Neuronal stem cell (in vitro differentiated cells): ENCODE measurements around the gene MEGF9.

Experiments
- DNase-seq: peaks from one replicate; pipeline ENCODE4 v3.0.0-alpha.2; 2013; ENCODE audit warnings: low spot score
- H2AFZ ChIP-seq: one replicate; pipeline ENCODE4 v1.6.1; 2013; ENCODE audit warnings: mild to moderate bottlenecking, low read length, inconsistent platforms
- H2AK5ac ChIP-seq: 2 replicates; pipeline ENCODE4 v1.6.1; 2013; ENCODE audit warnings: low read depth, mild to moderate bottlenecking, inconsistent platforms, low read length, moderate library complexity, mixed read lengths
- H2BK120ac ChIP-seq: 2 replicates; pipeline ENCODE4 v1.6.1; 2013; ENCODE audit warnings: low read depth, mild to moderate bottlenecking, inconsistent platforms, low read length, moderate library complexity, mixed read lengths
- H2BK12ac ChIP-seq: one replicate; pipeline ENCODE4 v1.6.1; 2013; ENCODE audit warnings: low read length, inconsistent platforms
- H2BK15ac ChIP-seq: 2 replicates; pipeline ENCODE4 v1.6.1; 2013; ENCODE audit warnings: mild to moderate bottlenecking, low read length, inconsistent platforms, mixed read lengths
- H2BK5ac ChIP-seq: one replicate; pipeline ENCODE4 v1.6.1; 2013; ENCODE audit warnings: inconsistent platforms, mild to moderate bottlenecking, low read length, moderate library complexity
- H3K14ac ChIP-seq: one replicate; pipeline ENCODE4 v1.6.1; 2013; ENCODE audit warnings: low read length, inconsistent platforms
- H3K18ac ChIP-seq: 2 replicates; pipeline ENCODE4 v1.6.1; 2013; ENCODE audit warnings: low read length, inconsistent platforms
- H3K23ac ChIP-seq: 2 replicates; pipeline ENCODE4 v1.6.1; 2013; ENCODE audit warnings: low read depth, mild to moderate bottlenecking, mixed read lengths, low read length, inconsistent platforms; ENCODE audit not compliant: poor library complexity
- H3K27ac ChIP-seq: replicated peaks from 3 replicates; pipeline ENCODE4 v1.5.1; 2013; ENCODE audit warnings: low read length, inconsistent platforms
- H3K27me3 ChIP-seq, 3 experiments: 2 replicates each; pipeline ENCODE4 v1.6.1; 2013; ENCODE audit warnings: low read length in 3 of 3, mild to moderate bottlenecking in 2 of 3, inconsistent platforms in 1 of 3, low read depth in 1 of 3, mixed read lengths in 1 of 3, moderate library complexity in 1 of 3; ENCODE audit not compliant: control insufficient read depth in 3 of 3, insufficient read depth in 3 of 3
- H3K36me3 ChIP-seq, 2 donors: replicated peaks in 1 of 2; 2 replicates each; pipeline ENCODE4 v1.6.1; 2013; ENCODE audit warnings: low read length in 2 of 2; ENCODE audit not compliant: control insufficient read depth in 2 of 2, insufficient read depth in 2 of 2
- H3K4ac ChIP-seq: 2 replicates; pipeline ENCODE4 v1.6.1; 2013; ENCODE audit warnings: inconsistent platforms, mild to moderate bottlenecking, low read length, moderate library complexity
- H3K4me1 ChIP-seq, 2 donors: 1 replicate in 1 of 2; 2 replicates in 1 of 2; pipeline ENCODE4 v1.6.1; 2013; ENCODE audit warnings: low read length in 2 of 2, low read depth in 1 of 2; ENCODE audit not compliant: control insufficient read depth in 2 of 2, insufficient read depth in 1 of 2
- H3K4me2 ChIP-seq: one replicate; pipeline ENCODE4 v1.6.1; 2013; ENCODE audit warnings: mild to moderate bottlenecking, low read length, inconsistent platforms; ENCODE audit not compliant: insufficient read depth, poor library complexity, severe bottlenecking
- H3K4me3 ChIP-seq, 2 donors: 2 replicates each; pipeline ENCODE4 v1.5.1; 2013; ENCODE audit warnings: low read length in 2 of 2, mild to moderate bottlenecking in 2 of 2, inconsistent platforms in 1 of 2, moderate library complexity in 1 of 2
- H3K79me1 ChIP-seq: one replicate; pipeline ENCODE4 v1.6.1; 2013; ENCODE audit warnings: low read depth, mild to moderate bottlenecking, inconsistent platforms, low read length, moderate library complexity
- H3K9ac ChIP-seq: one replicate; pipeline ENCODE4 v1.6.1; 2013; ENCODE audit warnings: mild to moderate bottlenecking, low read depth, low read length, inconsistent platforms; ENCODE audit not compliant: poor library complexity
- H3K9me3 ChIP-seq, 2 donors: replicated peaks in 1 of 2; 2 replicates each; pipeline versions ENCODE3 to v1.6.1; 2013; ENCODE audit warnings: low read length in 2 of 2, mild to moderate bottlenecking in 2 of 2, inconsistent platforms in 1 of 2, low read depth in 1 of 2, mixed read lengths in 1 of 2, moderate library complexity in 1 of 2; ENCODE audit not compliant: control insufficient read depth in 2 of 2, insufficient read depth in 1 of 2
- H4K8ac ChIP-seq: one replicate; pipeline ENCODE4 v1.6.1; 2013; ENCODE audit warnings: low read depth, mild to moderate bottlenecking, inconsistent platforms, low read length, moderate library complexity
- H4K91ac ChIP-seq: one replicate; pipeline ENCODE4 v1.6.1; 2013; ENCODE audit warnings: low read length, low read depth, mild to moderate bottlenecking, inconsistent platforms; ENCODE audit not compliant: poor library complexity
- WGBS, 2 donors: extraction: QIAGEN DNeasy Blood & Tissue Kit; methylation state at CpG; one replicate each; pipeline ENCODE4 v1.1.7; 2013; ENCODE audit warnings: missing lambda C conversion rate in 2 of 2, mixed read lengths in 1 of 2; ENCODE audit not compliant: insufficient read length in 2 of 2, insufficient replicate concordance in 1 of 2; ENCODE audit errors: extremely low coverage in 2 of 2; 5-methylcytosine and 5-hydroxymethylcytosine counted together

Gene MEGF9

DNA sequence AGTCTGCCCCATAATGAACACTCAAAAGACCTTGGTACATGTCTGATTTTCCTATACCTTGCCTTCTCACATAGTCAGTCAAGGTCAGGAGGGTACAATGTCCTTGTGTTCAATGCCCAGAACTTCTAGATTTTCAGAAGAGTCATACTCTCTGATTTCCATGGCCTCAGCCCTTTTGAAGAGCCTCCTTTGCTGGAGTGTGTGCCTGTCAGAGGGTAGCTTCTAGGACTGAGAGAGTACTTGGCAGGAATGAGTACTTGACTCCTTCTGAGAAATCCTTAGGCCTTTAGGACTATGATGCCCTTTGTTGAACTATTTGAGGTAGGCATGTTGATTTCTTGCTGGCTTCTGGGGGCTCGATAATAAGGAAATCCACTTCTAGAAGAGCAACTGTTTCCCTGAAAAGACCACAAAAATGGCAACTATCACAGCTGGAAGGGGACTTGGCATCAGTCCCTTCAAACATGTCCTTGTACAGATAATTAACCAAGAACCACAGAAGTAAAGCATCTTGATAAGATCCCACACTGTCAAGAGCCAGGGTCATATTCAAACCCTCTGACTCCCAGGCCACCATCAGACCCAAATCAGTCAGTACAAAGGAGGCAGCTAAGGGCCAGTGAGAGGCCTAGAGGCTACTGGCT, 10.6 kb upstream of the MEGF9 start:
- H2BK12ac ChIP-seq: no peak overlapping the region
- no peak for DNase-seq
- H3K14ac ChIP-seq: no peak overlapping the region
- no peak overlapping the region for H4K91ac ChIP-seq
- H3K27me3 ChIP-seq: no peaks in the 10 kb centered on the region
- no peaks in the 10 kb centered on the region for H3K79me1 ChIP-seq
- H3K9ac ChIP-seq: no peak overlapping the region
- H2BK5ac ChIP-seq: no peak overlapping the region
- H2BK15ac ChIP-seq: no peak overlapping the region
- H3K4ac ChIP-seq: no peak overlapping the region
- H3K36me3 ChIP-seq: no peaks in the 10 kb centered on the region
- no peak overlapping the region for H3K18ac ChIP-seq
- H3K23ac ChIP-seq: no peak overlapping the region
- no peak overlapping the region for H3K4me3 ChIP-seq
- H2AK5ac ChIP-seq: no peak overlapping the region
- H3K4me1 ChIP-seq: peaks cover 0 to 4% of the 10 kb centered on the region in 2 donors
- no peak overlapping the region for H4K8ac ChIP-seq
- no peak overlapping the region for H2BK120ac ChIP-seq
- no peak overlapping the region for H3K27ac ChIP-seq
- H2AFZ ChIP-seq: no peak overlapping the region
- no peak overlapping the region for H3K4me2 ChIP-seq
- no peaks in the 10 kb centered on the region for H3K9me3 ChIP-seq
- WGBS, 2 donors: no CpG with 5 or more reads among the region's 1 CpG

DNA sequence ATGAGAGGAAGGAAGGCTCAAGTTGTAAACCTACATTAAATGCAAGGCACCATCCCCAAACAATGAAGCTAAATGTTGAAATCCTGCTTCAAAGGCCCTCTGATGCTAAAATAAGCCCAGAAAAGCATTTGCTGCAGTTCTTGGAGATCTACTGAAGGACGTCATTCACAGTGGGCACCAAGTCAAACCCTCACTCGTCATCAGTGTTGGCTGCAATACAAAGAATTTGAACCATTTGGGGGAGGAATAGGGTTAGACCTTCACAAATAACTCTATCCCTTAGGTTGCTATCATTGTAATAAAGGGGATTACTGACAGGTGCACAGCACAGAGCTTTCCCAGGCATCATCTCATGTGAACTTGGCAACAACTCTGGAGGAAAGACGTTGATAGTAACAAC, 9.3 kb upstream of the MEGF9 start:
- Histone ChIP-seq H3K27ac (no peak overlapping the region), H3K9ac (no peak overlapping the region), H3K4ac (no peak overlapping the region), H2BK5ac (no peak overlapping the region), H3K4me2 (no peak overlapping the region), H3K79me1 (no peaks in the 10 kb centered on the region), H2AK5ac (no peak overlapping the region), H3K4me1 (no peaks in the 10 kb centered on the region), H3K36me3 (no peaks in the 10 kb centered on the region), H2AFZ (no peak overlapping the region), H3K23ac (no peak overlapping the region), H4K8ac (no peak overlapping the region), H2BK120ac (no peak overlapping the region), H4K91ac (no peak overlapping the region), H3K4me3 (no peak overlapping the region), H2BK12ac (no peak overlapping the region), H3K9me3 (no peaks in the 10 kb centered on the region), H3K27me3 (no peaks in the 10 kb centered on the region), H3K14ac (no peak overlapping the region), H3K18ac (no peak overlapping the region), H2BK15ac (no peak overlapping the region)
- DNase-seq: no peak
- WGBS, 2 donors: no CpG with 5 or more reads among the region's 3 CpGs

DNA sequence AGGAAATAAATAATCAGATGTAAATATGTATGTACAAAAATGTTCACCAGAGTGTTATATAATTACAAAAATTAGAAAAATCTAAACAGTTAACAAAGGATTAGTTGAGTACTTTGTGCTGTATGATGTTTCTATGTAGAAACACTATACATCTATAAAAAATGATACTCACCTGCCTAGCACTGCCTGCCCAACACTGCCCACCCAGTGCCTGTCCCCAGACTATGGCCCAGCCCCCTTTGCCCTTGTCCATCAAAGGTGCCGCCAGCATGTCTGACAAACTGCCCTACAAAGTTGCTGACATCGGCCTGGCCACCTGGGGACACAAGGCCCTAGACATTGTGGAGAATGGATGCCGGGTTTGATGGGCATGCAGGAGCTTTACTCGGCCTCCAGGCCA, 6.1 kb upstream of the MEGF9 start:
- Histone ChIP-seq H3K4me3 (no peak overlapping the region), H3K9me3 (no peaks in the 10 kb centered on the region)

DNA sequence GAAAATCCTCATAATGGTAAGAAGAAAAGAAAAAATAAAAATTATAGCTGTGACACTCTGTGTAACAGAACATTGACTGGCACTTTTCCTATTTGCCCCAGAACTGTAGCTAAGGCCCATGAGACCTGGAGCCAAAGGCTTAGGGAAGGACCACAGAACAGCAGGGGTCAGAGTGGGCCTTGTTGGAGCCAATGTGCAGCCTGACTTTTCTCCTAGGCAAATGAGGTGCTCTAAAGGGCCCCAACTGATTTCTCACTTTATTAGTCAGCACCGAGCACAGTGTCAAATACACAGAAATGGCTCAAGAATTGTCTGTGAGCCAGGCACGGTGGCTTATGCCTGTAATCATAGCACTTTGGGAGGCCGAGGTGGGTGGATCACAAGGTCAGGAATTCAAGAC, 4.0 kb upstream of the MEGF9 start:
- no peak overlapping the region for H4K8ac ChIP-seq
- H3K9ac ChIP-seq: no peak overlapping the region
- no CpG with 5 or more reads among the region's 3 CpGs for WGBS, 2 donors
- H2BK5ac ChIP-seq: no peak overlapping the region
- H2AK5ac ChIP-seq: no peak overlapping the region
- H3K9me3 ChIP-seq: peaks cover 0 to 2% of the 10 kb centered on the region in 2 donors
- no peak for DNase-seq
- H3K4me2 ChIP-seq: no peak overlapping the region
- H3K79me1 ChIP-seq: peaks cover 8% of the 10 kb centered on the region
- peaks cover 9 to 13% of the 10 kb centered on the region in 2 donors for H3K4me1 ChIP-seq
- no peak overlapping the region for H3K27ac ChIP-seq
- H2BK120ac ChIP-seq: no peak overlapping the region
- no peak overlapping the region for H3K4me3 ChIP-seq
- no peak overlapping the region for H3K23ac ChIP-seq
- H3K36me3 ChIP-seq: no peaks in the 10 kb centered on the region
- no peak overlapping the region for H2BK12ac ChIP-seq
- H3K18ac ChIP-seq: no peak overlapping the region
- H3K27me3 ChIP-seq: no peaks in the 10 kb centered on the region
- no peak overlapping the region for H3K4ac ChIP-seq
- no peak overlapping the region for H2AFZ ChIP-seq
- no peak overlapping the region for H4K91ac ChIP-seq
- H3K14ac ChIP-seq: no peak overlapping the region
- no peak overlapping the region for H2BK15ac ChIP-seq

More for the DNA sequence above, 6.1 kb upstream of the MEGF9 start:
- Histone ChIP-seq H3K27ac (no peak overlapping the region), H3K27me3 (no peaks in the 10 kb centered on the region), H2BK5ac (peak overlapping the region; percentile 11), H3K9ac (no peak overlapping the region), H2BK15ac (no peak overlapping the region), H3K4me1 (peaks cover 4 to 6% of the 10 kb centered on the region in 2 donors), H3K36me3 (no peaks in the 10 kb centered on the region), H2BK12ac (no peak overlapping the region), H3K23ac (no peak overlapping the region), H4K8ac (no peak overlapping the region), H2AFZ (no peak overlapping the region), H2BK120ac (no peak overlapping the region), H3K4me2 (no peak overlapping the region), H3K18ac (no peak overlapping the region), H3K14ac (no peak overlapping the region), H3K79me1 (no peaks in the 10 kb centered on the region), H2AK5ac (no peak overlapping the region), H3K4ac (no peak overlapping the region), H4K91ac (peak overlapping the region; percentile 38)
- no peak for DNase-seq
- no CpG with 5 or more reads among the region's 4 CpGs for WGBS, 2 donors
